Fibroblast of skin of back (primary cell): ENCODE data around the gene LGI4.
A peak's percentile ranks its signal among the peaks of the same experiment; 100 is the strongest.

ENCODE experiments used
- DNase-seq: peaks from one replicate; pipeline ENCODE4 v3.0.0-alpha.2; 2013

Gene LGI4

GRCh38 chr19:35123573-35123972 lies 11.3 kb downstream of the LGI4 start:
- peak; percentile 59 for DNase-seq

GRCh38 chr19:35122687-35123551 lies 11.9 kb downstream of the LGI4 start:
- no peak for DNase-seq

- DNase-seq = no peak
Observed at GRCh38 chr19:35120898-35121297, 14.0 kb downstream of the LGI4 start.

- peak; percentile 82 for DNase-seq
Observed at GRCh38 chr19:35120492-35120891, 14.4 kb downstream of the LGI4 start.

- DNase-seq = no peak
Observed at GRCh38 chr19:35119578-35120155, 15.2 kb downstream of the LGI4 start.

- no peak for DNase-seq
Observed at GRCh38 chr19:35119091-35119490, 15.8 kb downstream of the LGI4 start.

GRCh38 chr19:35118268-35119020 lies 16.4 kb downstream of the LGI4 start:
- DNase-seq = no peak

GRCh38 chr19:35117799-35118198 lies 17.1 kb downstream of the LGI4 start:
- DNase-seq = no peak

- no peak for DNase-seq
Observed at GRCh38 chr19:35117116-35117515, 17.7 kb downstream of the LGI4 start.

- DNase-seq = no peak
Observed at GRCh38 chr19:35116072-35116801, 18.6 kb downstream of the LGI4 start.

GRCh38 chr19:35115177-35115951 lies 19.5 kb downstream of the LGI4 start, which contains the start of gene FXYD3:
Gene FXYD3, plus strand, starts transcription at chr19:35115823. Its CDS starts 3,554 bp downstream, at chr19:35119377.
- no peak for DNase-seq

- peak; percentile 52 for DNase-seq
Observed at GRCh38 chr19:35114353-35115176, 20.3 kb downstream of the LGI4 start.

GRCh38 chr19:35112995-35113688 lies 21.7 kb downstream of the LGI4 start:
- no peak for DNase-seq

- no peak for DNase-seq
Observed at GRCh38 chr19:35110974-35111373, 23.9 kb downstream of the LGI4 start.

- no peak for DNase-seq
Observed at GRCh38 chr19:35109395-35110112, 25.3 kb downstream of the LGI4 start.

- DNase-seq = no peak
Observed at GRCh38 chr19:35108730-35109129, 26.1 kb downstream of the LGI4 start.

- peak; percentile 23 for DNase-seq
Observed at GRCh38 chr19:35107545-35107944, 27.3 kb downstream of the LGI4 start.

GRCh38 chr19:35106898-35107541 lies 27.8 kb downstream of the LGI4 start:
- no peak for DNase-seq

- no peak for DNase-seq
Observed at GRCh38 chr19:35106291-35106583, 28.6 kb downstream of the LGI4 start.
